Hematopoietic multipotent progenitor cell treated with erythropoietin and hydrocortisone succinate and interleukin-3 and kit ligand, for 15 days (in vitro differentiated cells): ENCODE results near the gene P2RY6.

Source experiments
- DNase-seq: peaks from one replicate; pipeline ENCODE4 v3.0.0-alpha.2; 2015; ENCODE audit warnings: low spot score

Gene P2RY6

DNA sequence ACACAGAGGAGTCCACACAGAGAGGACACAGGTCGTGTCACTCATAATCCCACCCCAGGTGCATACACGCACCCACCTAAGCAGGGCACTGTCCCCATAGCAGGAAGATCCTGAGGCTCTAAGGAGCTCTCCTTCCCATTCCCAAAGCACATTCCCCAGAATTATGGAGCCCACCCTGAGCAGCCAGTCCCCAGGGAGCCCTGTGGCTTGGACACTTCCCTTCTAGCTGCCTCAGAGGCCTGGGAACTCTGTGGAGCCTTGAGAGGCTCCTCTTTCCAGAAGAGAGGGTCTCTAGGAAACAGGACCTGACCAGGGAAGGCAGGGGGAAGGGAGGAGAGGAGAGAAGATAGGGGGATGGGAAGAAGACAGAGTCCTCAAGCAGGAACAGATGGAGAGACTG is 65.7 kb downstream of the P2RY6 start:
- no peak for DNase-seq

GRCh38 chr11:73338279-73338678 is 66.1 kb downstream of the P2RY6 start:
- no peak for DNase-seq

DNA sequence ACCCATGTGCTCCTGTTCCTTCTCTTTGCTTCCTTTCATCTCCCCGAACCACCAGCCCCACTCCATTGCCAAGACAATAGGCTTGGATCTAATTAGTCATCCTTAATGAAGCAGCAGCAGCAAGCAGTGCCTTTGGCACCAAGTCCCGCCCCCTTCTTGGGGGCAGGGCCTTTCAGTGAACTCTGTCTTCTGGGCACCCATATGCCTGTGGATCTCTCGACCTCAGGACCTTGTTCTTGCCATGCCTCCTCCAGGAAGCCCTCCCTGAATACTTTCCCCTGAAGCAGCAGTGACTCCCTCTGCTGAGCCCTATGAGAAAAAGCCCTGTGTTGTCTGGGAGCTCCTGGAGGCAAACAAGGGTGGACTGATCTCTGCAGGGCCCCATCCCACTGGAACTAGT is 68.0 kb downstream of the P2RY6 start:
- no peak for DNase-seq

GRCh38 chr11:73342633-73343032 is 70.5 kb downstream of the P2RY6 start:
- DNase-seq: no peak

GRCh38 chr11:73343076-73343873 is 71.1 kb downstream of the P2RY6 start:
- no peak for DNase-seq

GRCh38 chr11:73344191-73344607 is 72.1 kb downstream of the P2RY6 start:
- no peak for DNase-seq

- DNase-seq: no peak
Measured at GRCh38 chr11:73345481-73346160, 73.5 kb downstream of the P2RY6 start.

GRCh38 chr11:73346186-73346935 is 74.2 kb downstream of the P2RY6 start:
- DNase-seq: no peak

DNA sequence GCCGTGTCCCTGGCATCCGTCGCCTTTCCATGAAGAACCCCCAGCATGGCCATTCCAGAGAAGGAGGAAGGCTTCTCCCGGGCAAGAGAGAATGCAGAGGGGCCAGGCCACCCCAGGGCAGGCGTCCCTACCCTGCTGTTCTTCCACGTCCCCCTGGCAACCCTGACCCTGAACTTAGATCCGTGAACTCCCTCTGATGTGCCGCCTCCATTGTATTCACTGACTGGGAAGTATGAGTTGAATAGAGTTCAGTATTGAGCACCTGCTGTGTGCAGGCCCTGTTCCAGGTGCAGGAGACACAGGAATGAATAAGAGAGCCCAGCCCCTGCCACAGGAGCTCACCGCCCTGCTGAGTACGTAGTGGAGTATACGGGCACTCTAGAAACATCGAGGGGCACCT is 74.9 kb downstream of the P2RY6 start:
- no peak for DNase-seq
